GM18508 (cell line): ENCODE data around the gene PPP1R7.

Source experiments
- ATAC-seq: cut with Tn5 transposase; IDR thresholded peaks from one replicate; pipeline ENCODE4 v1.9.1; 2021; ENCODE audit warnings: moderate number of reproducible peaks; ENCODE audit not compliant: insufficient read depth, unreplicated experiment

The PPP1R7 gene

DNA sequence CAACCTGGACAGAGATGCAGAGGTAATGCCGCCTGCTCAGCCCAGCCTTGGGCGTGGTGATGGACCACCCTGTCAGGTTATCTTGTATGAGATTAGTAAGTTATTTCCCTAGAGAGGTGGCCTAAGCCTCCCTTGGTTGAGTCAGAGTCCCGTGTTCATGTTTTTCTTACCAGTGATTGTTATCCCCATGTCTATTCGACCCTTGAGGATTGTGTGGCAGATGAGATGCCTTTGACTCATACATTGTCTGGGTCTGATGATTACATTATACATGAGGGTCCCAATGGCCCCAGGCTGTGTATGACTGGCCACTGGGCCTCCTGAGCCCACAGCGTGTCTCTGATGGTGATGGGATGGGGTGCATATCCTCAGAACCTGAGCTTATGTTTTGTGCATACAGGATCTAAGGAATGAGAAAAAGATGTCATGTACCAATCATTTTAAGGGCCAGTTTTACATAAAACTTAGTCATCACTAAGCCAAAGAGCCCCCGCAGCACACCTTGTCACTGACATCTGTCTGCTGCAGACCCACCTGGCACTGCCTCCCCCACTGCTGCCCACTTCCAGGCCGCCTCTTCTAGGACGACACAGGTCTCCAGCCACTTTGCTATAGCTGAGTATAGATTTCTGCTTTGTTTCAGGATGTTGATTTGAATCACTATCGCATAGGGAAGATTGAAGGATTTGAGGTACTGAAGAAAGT lies 7.7 kb downstream of the PPP1R7 start:
- no peak for ATAC-seq

DNA sequence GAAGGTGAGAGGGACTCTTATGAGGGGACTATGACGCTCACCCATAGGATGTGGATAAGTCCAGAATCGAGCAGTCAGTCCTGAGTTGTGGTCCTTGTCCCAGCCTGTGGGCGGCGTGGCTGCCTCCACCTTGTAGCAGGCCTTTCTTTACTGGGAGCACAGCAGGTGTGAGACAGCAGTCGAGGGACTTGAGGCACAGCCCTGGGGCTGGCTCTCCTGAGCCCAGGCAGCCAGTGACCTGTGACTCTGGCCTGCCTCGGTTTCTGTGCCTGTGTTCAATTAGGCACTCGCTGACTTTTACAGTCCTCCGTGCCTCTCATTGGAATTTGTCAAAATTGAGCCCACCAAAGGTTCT lies 8.3 kb downstream of the PPP1R7 start:
- ATAC-seq = no peak

DNA sequence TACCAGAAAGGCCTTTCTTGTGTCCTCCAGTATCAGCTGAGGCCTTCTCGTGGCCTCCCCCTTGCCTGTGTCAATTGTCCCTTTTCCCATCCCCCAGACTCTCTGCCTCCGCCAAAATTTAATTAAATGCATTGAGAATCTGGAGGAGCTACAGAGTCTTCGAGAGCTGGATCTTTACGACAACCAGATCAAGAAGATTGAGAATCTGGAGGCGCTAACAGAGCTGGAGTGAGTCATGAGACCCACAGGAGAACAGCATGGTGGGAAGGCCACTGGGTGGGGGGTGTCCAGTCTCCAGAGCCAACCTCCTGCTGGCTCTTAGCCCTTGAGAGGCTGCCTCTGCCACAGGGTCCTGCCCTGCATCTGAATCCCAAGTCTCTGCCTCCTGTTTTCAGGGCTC lies 8.8 kb downstream of the PPP1R7 start:
- ATAC-seq = no peak

- ATAC-seq = no peak
Observed at GRCh38 chr2:241160318-241160717, 10.1 kb downstream of the PPP1R7 start.

- ATAC-seq = no peak
Observed at GRCh38 chr2:241161646-241162281, 11.5 kb downstream of the PPP1R7 start.

DNA sequence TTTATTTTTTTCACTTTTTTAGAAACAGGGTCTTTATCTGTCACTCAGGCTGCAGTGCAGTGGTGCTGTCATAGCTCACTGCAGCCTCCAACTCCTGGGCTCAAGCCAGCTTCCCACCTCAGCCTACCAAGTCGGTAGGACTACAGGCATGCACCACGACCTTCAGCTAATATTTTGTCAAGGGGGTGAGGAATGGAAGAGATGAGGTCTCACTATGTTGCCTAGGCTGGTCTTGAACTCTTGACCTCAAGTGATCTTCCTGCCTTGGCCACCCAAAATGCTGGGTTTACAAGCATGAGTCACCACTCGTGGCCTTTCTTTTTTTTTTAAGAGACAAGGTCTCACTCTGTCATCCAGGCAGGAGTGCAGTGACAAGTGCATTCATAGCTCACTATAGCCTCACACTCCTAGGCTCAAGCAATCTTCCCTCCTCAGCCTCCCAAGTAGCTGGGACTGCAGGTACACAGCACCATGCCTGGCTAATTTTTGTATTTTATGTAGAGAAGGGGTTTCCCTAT lies 13.4 kb downstream of the PPP1R7 start:
- no peak for ATAC-seq

- ATAC-seq = no peak
Observed at GRCh38 chr2:241168366-241168765, 18.1 kb downstream of the PPP1R7 start.

DNA sequence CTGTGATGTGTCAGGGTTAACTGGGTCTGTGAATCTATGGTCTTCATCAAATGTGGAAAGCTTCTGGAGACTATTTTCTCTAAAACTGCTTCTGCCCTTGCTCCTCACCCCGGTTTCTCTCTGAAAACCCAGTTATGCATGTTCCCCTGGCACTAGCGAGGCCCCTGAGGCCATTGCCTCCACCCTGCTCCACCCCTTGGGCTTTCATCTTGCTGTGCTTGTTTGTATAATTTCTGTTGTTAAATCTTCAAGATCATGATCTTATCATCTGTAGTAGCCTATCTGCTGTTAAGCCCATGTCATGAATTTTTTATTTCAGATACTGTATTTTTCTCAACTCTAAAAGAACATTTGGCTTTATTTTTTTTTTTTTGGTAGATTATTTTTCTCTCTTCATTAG lies 23.3 kb downstream of the PPP1R7 start:
- no peak for ATAC-seq

DNA sequence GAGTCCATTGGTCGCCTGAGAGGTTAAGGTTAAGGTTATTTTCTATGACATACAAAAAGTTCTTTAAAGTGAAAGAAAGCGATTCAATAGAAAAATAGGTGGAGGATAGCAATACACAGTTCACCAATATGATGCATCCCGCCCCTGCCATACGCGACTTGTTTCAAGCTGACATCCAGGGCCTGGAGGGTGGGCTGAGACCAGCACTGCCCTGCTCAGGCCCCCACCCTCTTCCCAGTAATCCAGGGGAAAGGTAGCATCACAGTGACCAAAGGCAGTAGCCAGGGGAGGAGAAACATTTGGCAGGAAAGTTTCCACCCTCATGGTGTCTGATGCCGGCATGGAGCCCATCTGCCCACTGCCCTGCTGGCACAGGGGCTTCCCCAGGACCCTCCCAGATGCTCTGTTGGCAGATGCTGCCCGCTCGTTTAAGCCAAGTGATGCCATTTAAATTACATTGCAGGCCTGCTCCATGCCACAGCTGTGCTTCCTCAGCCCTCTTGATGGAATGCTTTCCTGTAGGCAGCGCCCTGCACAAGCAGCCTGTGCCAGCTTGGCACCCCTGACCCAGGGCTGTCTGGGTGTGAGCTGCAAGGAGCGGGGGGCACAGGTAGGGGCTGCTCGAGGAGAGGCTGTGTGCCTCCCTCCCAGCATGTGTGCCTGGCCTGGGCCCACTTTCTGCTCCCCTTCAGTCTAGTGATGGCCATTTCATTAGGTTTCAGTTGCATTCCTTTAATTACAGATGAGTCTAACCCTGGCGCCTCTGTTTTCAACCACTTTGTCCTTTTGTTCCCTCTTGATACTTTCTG lies 27.5 kb downstream of the PPP1R7 start:
- ATAC-seq = no peak

- no peak for ATAC-seq
Observed at GRCh38 chr2:241178961-241179360, 28.7 kb downstream of the PPP1R7 start.

DNA sequence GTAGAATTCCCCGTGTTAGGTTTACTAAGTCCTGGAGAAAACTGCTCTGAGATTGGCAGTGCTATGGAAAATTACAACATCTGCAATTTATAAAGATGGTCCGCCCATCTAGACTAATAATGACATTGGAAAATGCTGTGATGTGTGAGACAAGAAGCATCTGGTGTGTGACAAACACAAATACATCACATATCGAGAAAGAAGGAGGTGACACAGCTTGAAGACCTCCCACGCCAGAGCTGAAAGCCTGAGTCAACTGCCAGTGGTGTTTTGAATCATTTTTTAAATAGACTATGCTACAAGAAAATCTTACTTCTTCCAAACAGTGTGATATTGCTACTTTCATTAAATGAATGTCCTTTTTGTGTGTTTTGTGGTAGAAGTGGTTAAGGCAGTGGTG lies 29.6 kb downstream of the PPP1R7 start:
- ATAC-seq = no peak

DNA sequence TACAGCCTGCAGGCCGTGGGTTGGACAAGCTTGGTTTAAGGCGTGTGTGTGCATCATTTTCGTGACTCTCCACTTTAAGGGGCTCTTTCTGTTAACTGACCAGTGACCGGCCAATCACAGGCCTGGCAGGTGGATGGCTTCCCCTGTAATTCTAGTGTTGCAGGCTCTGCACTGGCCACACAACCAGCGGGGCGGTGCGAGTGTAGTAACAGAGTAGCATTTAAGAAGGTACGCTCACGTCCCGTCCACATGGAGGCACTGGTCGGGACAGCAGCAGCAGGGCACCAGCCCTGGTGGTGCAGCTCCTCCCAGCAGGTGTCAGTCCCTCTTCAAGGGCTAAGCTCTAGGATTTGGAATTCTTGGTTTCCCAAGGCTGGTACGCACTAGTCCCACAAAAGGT lies 30.2 kb downstream of the PPP1R7 start:
- ATAC-seq = no peak

- no peak for ATAC-seq
Observed at GRCh38 chr2:241182126-241182525, 31.9 kb downstream of the PPP1R7 start.

DNA sequence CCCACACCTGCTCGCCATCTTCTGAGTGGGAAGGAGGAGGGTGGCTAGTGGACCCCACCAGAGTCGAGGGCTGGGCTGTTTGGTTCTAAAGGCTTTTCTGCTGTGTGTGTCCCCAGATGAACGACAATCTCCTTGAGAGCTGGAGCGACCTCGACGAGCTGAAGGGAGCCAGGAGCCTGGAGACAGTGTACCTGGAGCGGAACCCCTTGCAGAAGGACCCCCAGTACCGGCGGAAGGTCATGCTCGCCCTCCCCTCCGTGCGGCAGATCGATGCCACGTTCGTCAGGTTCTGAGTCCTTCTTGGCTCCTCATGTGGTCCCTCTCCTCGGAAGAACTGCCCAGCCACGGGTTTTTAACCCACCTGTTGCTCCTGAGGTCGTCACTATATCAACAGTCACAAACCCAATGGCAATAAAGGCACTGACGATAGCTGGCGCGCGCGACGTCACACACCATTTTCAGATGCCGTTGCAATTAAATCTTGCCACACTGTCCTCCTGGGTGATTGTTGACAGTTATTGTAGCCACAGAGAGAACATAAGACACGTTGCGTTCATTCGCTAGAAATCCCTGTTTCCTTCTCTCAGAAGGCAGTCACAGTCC lies 32.4 kb downstream of the PPP1R7 start:
- no peak for ATAC-seq

DNA sequence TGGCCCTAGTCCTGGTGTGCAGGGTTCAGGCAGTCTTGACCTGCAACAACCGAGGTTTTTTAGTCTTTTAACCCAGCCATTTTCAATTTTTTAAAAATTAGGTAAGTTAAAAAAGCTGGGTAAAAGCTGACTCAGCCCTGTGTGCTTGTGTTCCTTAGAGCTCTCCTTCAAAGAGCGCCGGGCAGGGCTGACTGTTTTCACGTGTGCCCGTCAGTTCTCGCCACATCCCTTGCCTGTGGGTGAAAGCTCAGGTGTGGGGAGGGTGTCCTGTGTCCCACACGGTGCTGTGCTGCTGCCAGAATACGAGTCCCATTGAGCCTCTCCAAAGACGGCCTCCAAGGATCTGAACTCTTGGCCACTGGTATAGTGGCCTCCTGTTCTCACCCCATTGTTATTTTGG lies 33.0 kb downstream of the PPP1R7 start:
- no peak for ATAC-seq

DNA sequence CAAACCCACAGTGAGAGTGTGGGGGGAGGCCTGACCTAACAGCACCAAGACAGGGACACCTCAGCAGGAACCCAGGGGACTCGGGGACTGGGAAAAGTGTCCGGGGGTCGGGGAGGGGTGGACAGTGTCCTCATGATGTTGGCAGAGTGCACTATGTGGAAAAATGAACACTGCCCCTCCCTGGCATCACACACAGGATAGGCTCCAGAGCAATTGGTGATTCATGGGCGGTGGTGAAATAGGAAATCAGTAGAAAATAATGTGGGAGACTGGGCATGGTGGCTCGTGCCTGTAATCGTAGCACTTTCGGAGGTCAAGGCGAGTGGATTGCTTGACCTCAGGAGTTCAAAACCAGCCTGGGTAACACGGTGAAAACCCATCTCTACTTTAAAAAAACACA lies 34.6 kb downstream of the PPP1R7 start:
- no peak for ATAC-seq

DNA sequence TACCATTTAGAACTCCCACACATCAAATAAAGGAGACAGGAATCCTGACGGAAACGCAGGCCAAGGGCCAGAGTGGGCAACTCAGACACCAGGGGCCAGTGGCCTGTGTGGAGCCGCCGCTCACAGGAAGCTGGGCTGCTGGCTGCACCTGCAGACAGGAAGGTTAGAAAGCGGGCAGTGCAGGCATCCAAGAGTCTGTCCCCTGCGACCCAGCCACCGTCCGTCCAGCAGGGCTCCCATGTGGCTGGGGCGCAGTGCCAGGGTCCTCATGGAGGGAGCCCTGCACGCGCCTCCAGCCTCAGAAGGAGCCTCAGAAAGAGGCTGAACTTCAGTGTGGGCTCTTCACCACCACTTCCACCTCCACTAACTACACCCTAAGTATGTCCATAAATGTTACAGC lies 35.7 kb downstream of the PPP1R7 start:
- no peak for ATAC-seq

DNA sequence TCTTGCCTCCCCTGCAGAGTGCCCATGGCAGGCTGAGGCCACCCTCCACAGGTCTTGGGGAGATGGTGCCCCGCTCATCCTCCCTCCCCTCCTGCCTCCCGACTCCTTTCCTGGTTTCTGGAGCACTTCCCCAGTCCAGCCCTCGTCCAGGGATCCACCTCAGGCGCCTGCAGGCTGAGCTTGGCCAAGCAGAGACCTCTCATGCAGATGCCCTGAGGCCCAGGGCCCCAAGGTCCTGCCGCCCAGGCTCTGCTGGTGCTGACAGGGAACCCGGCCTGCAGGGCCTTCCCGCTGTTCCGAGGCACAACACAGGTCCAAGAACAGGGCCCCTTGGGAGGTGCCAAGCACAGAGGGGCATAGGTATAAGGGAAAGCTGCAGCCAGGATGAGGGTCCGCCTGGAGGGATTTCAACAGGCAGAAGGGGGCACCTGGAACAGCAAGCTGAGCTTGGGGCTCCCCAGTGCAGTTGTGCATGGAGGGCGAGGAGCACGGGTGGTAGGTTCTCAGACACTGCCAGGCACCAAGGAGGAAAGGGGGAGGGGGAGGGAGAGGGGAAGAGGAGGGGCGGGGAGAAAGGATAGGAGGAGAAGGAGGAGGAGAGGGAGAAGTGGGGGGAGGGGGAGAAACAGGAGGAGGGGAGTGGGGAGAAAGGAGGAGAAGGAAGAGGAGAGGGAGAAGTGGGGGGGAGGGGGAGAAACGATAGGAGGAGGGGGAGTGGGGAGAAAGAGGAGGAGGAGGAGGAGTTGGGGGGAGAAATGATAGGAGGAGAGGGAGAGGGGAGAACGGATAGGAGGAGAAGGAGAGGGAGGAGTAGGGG lies 37.0 kb downstream of the PPP1R7 start:
- ATAC-seq = no peak

GRCh38 chr2:241187918-241188234 lies 37.6 kb downstream of the PPP1R7 start:
- ATAC-seq = no peak

- ATAC-seq = no peak
Observed at GRCh38 chr2:241188361-241189092, 38.3 kb downstream of the PPP1R7 start, which contains the start of gene ANO7. Gene ANO7 (plus strand): TSS chr2:241188677. CDS start chr2:241190064, 1,387 bp downstream.
